HG02763 (cell line): ENCODE results near the gene MRPS17.

Experiments used
- ATAC-seq: cut with Tn5 transposase; IDR thresholded peaks from one replicate; pipeline ENCODE4 v1.9.1; 2021; ENCODE audit warnings: mild to moderate bottlenecking, moderate library complexity; ENCODE audit not compliant: unreplicated experiment

Gene MRPS17

DNA sequence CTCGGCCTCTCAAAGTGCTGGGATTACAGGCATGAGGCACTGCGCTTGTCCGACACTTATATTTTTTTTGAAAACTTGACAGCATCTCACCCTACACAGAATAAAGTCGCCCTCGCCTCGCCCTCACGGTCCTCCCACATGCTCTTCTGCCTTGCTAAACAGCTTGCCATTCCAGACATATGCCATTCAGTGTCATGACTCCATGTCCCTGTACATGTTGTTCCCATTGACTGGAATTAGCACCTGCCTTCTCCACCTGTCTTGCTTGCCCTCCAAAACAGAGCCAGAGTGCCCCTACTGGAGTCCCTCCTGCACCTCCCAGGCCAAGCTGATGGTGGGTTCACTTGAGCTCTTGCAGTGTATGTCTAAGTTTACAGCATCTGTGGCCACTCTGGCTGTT is 18.9 kb downstream of the MRPS17 start:
- no peak for ATAC-seq

DNA sequence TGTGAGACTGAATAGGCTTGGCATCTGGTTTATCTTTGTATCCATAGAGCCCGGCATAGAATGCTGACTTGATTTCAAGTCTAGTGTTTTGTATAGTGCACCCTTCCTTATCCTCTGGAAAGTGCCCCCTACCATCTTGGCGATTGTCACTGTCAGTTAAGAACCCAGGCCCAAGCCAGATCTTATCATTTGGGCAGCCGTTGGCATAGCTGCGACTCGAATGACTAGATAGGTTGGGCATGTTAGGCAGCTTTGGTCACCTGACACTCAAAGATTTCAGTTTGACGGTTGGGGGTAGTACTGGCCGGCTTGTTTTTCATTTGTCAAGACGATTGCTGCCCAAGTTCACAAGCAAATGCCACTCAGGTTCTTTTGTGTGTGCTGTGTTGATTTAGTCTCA is 19.3 kb downstream of the MRPS17 start:
- no peak for ATAC-seq

DNA sequence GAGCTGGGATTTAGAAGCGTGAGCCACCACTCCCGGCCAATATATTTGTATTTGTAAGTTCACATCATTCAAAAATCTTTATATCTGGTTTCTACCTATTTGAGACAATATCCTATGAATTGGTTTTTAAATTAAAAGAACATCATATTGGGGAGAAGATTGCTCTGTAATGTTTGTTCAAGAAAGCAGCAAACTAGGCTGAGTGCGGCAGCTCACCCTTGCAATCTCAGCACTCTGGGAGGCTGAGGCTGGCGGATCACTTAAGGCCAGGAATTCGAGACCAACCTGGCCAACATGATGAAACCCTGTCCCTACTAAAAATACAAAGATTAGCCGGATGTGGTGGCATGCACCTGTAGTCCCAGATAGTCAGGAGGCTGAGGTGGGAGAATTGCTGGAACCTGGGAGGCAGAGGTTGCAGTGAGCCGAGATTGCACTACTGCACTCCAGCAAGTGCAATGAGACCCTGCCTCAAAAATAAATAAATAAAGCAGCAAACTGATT is 22.1 kb downstream of the MRPS17 start:
- no peak for ATAC-seq

GRCh38 chr7:55975988-55976633 is 24.4 kb downstream of the MRPS17 start:
- no peak for ATAC-seq

- ATAC-seq = no peak
Measured at GRCh38 chr7:55977831-55978230, 26.2 kb downstream of the MRPS17 start.

DNA sequence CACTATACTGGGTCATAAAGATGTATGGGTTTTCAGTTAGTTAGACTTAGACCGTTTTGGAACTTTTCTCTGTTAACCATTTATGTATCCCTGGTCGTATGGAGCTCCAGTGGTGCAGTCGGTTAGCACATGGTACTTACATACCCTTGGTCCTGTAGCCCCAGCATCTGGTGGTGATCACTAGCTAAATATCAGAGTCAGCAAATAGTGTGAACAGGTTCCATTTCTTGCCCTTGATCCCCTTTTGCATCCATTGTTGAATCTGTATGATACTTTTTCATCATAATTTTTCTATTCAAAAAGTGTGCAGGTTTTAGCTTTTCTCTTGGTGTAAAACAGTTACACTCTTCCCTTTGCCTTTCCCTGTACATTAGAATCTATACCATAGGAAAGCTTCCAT is 28.6 kb downstream of the MRPS17 start:
- no peak for ATAC-seq

- no peak for ATAC-seq
Measured at GRCh38 chr7:55983537-55983936, 31.9 kb downstream of the MRPS17 start.

- ATAC-seq = no peak
Measured at GRCh38 chr7:55992346-55992745, 40.7 kb downstream of the MRPS17 start.

- ATAC-seq = no peak
Measured at GRCh38 chr7:55996856-55997500, 45.3 kb downstream of the MRPS17 start.

DNA sequence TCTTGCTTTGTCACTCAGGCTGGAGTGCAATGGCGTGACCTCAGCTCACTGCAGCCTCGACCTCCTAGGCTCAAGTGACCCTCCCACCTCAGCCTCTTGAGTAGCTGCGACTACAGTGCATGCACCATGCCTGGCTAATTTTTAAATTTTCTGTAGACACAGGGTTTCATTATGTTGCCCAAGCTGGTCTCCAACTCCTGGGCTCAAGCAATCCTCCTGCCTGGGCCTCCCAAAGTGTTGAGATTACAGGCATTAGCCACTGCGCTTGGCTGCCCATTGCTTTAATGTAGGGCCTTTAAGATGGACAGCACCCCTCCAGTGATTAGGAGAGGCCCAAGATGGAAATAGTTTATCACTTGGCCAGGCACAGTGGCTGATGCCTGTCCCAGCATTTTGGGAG is 52.1 kb downstream of the MRPS17 start:
- no peak for ATAC-seq
